ENCODE results near the gene KMT2E. TPM values are rescaled to one million over a fixed set of nuclear protein-coding genes. Genes with fewer than 3 reads are reported as not detected.

KMT2E gene
- total and polyA plus RNA-seq, 2 donors (not counting 3 experiments of a cell fraction or from before 2014, with no cell fraction given): 19.0 to 74.8 TPM

- Histone ChIP-seq H3K4me2 (ENCODE audit: insufficient read depth, low read length) (peak overlapping the region; percentile 11), H3K9ac (replicated peaks; ENCODE audit: extremely low read depth, insufficient read depth, low read length) (peak overlapping the region; percentile 43), H2AFZ (ENCODE audit: low read depth, low read length) (peak overlapping the region; percentile 32), H3K4me1 (ENCODE audit: control insufficient read depth, extremely low read depth, insufficient read depth, low read length) (peaks cover 28% of the 10 kb centered on the region), H3K79me2 (ENCODE audit: control insufficient read depth, insufficient read depth, low read length) (no peaks in the 10 kb centered on the region), H3K27ac (ENCODE audit: insufficient read depth, low read depth, low read length) (peak overlapping the region; percentile 85), H3K36me3 (ENCODE audit: control insufficient read depth in 2 of 2, extremely low read depth in 1 of 2, insufficient read depth in 2 of 2, low read length in 2 of 2) (no peaks in the 10 kb centered on the region), H3K9me1 (replicated peaks; ENCODE audit: control insufficient read depth, extremely low read depth, insufficient read depth, low read length) (no peaks in the 10 kb centered on the region), H3K27me3 (ENCODE audit: control insufficient read depth in 2 of 2, insufficient read depth in 2 of 2, low read length in 2 of 2) (no peaks in the 10 kb centered on the region), H3K9me3 (replicated peaks; ENCODE audit: control insufficient read depth, insufficient read depth, low read length) (no peaks in the 10 kb centered on the region), H4K20me1 (replicated peaks; ENCODE audit: control insufficient read depth, extremely low read depth, insufficient read depth, low read length) (no peaks in the 10 kb centered on the region), H3K4me3 (replicated peaks in 1 of 3; ENCODE audit: insufficient read depth in 1 of 3, low read depth in 1 of 3, low read length in 3 of 3) (no peak overlapping the region)
- ChIA-PET POLR2A (interaction anchor here (0.9 to 1.4 kb wide), 2 partner anchors 19 to 33 kb away, joined by 6 to 7 read pairs; no protein-coding TSS in a partner anchor), CTCF (interaction anchor here (11.5 kb wide), 1 partner anchor 17 kb away, joined by 113 read pairs; no protein-coding TSS in a partner anchor)
- dilution Hi-C loops (cut with MboI; ENCODE audit: extremely low pct_ligation_motif_present, low sequenced_read_pairs): no loop called here
- DNase-seq (ENCODE audit: low read depth, low spot score) (peak; percentile 66), FAIRE-seq (no peak)
- TF ChIP-seq JUN (IDR thresholded peaks at IDR 0.05; ENCODE audit: borderline replicate concordance, insufficient read depth, insufficient read length, low read depth): no peak
- TF ChIP-seq FOS (IDR thresholded peaks at IDR 0.05; ENCODE audit: borderline replicate concordance, insufficient read depth, low read length): no peak
- no peak for TF ChIP-seq EZH2 (IDR thresholded peaks at IDR 0.05; ENCODE audit: borderline replicate concordance, low read depth, low read length, severe bottlenecking)
- TF ChIP-seq, protein P1, sequence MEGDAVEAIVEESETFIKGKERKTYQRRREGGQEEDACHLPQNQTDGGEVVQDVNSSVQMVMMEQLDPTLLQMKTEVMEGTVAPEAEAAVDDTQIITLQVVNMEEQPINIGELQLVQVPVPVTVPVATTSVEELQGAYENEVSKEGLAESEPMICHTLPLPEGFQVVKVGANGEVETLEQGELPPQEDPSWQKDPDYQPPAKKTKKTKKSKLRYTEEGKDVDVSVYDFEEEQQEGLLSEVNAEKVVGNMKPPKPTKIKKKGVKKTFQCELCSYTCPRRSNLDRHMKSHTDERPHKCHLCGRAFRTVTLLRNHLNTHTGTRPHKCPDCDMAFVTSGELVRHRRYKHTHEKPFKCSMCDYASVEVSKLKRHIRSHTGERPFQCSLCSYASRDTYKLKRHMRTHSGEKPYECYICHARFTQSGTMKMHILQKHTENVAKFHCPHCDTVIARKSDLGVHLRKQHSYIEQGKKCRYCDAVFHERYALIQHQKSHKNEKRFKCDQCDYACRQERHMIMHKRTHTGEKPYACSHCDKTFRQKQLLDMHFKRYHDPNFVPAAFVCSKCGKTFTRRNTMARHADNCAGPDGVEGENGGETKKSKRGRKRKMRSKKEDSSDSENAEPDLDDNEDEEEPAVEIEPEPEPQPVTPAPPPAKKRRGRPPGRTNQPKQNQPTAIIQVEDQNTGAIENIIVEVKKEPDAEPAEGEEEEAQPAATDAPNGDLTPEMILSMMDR (IDR thresholded peaks at IDR 0.05; ENCODE audit: extremely low read depth in 1 of 2, insufficient read depth in 1 of 2, low read depth in 1 of 2, low read length in 2 of 2): no peak
- no peak for TF ChIP-seq POLR2AphosphoS5 (IDR thresholded peaks at IDR 0.05; ENCODE audit: insufficient read depth, low read depth, low read length)
- no peak for TF ChIP-seq MAX (IDR thresholded peaks at IDR 0.05; ENCODE audit: insufficient read depth, insufficient read length)
- no peak for TF ChIP-seq GATA2 (IDR thresholded peaks at IDR 0.05; ENCODE audit: insufficient read depth, insufficient read length, low read depth, low read length)
- TF ChIP-seq POLR2A (IDR thresholded peaks at IDR 0.05; ENCODE audit: low read depth, low read length): no peak
- no peak for TF ChIP-seq MYC (IDR thresholded peaks at IDR 0.05; ENCODE audit: low read depth, low read length)
- intact Hi-C loops (cut with micrococcal nuclease): loop anchor here (1.0 kb wide), 2 partner anchors 10 to 19 kb away; no protein-coding TSS in a partner anchor
- BruUV-seq (replicated peaks): no TSS peak
Measured at GRCh38 chr7:104964626-104965236, 49.3 kb upstream of the KMT2E start.

Data from endothelial cell of umbilical vein (primary cell).